B cell (primary cell): ENCODE results near the gene MYLK4. TPM values are rescaled to one million over a fixed set of nuclear protein-coding genes. Genes with fewer than 3 reads are reported as not detected.
A peak's percentile ranks its signal among the peaks of the same experiment; 100 is the strongest.

Experiments used
- ATAC-seq: fragments of 200-7000 bp; cut with Tn5 transposase; one replicate; pipeline ENCODE4 v1.10.0; 2021; ENCODE audit warnings: low read depth, mild to moderate bottlenecking, moderate number of reproducible peaks, moderate library complexity
- CTCF ChIA-PET: fragments of 350-600 bp; sonication (Branson Sonifier 250); formaldehyde crosslinking; loops from one replicate; lab custom pipeline; 2021; ENCODE audit warnings: antibody characterized with exemption, inconsistent platforms; lab: Charles Lee
- POLR2A ChIA-PET: fragments of 350-600 bp; sonication (Branson Sonifier 250); formaldehyde crosslinking; loops from one replicate; lab custom pipeline; 2021; ENCODE audit warnings: antibody characterized with exemption; lab: Charles Lee
- DNase-seq: peaks from one replicate; pipeline ENCODE4 v3.0.0; 2013
- H2AFZ ChIP-seq: 2 replicates; pipeline ENCODE4 v1.6.1; 2012; ENCODE audit warnings: mild to moderate bottlenecking, low read depth, low read length; ENCODE audit not compliant: insufficient read depth, poor library complexity, severe bottlenecking
- H3K27ac ChIP-seq, 2 donors: 1 replicate in 1 of 2; 2 replicates in 1 of 2; pipeline ENCODE4 v1.5.1; 2012 to 2013; ENCODE audit warnings: low read length in 2 of 2, mild to moderate bottlenecking in 2 of 2, moderate library complexity in 1 of 2
- H3K27me3 ChIP-seq, 4 experiments: fragments of 200-600 bp in 1 of 4; sonication (generic) in 1 of 4; replicated peaks in 1 of 4; 1 replicate in 2 of 4; 2 replicates in 2 of 4; pipeline versions ENCODE4 v1.6.1 to v1.7.0; 2013 to 2016; ENCODE audit warnings: low read length in 3 of 4, mild to moderate bottlenecking in 2 of 4, mixed read lengths in 1 of 4, moderate library complexity in 1 of 4; ENCODE audit not compliant: insufficient read depth in 4 of 4, control insufficient read depth in 3 of 4; ENCODE audit errors: control extremely low read depth in 1 of 4
- H3K36me3 ChIP-seq, 2 experiments: replicated peaks in 1 of 2; 1 replicate in 1 of 2; 2 replicates in 1 of 2; pipeline versions ENCODE4 v1.6.1 to v1.7.1; 2013; ENCODE audit warnings: low read length in 1 of 2; ENCODE audit not compliant: insufficient read depth in 2 of 2, control insufficient read depth in 1 of 2; ENCODE audit errors: control extremely low read depth in 1 of 2, extremely low read depth in 1 of 2
- H3K4me1 ChIP-seq, 2 donors: fragments of 200-600 bp in 1 of 2; sonication (generic) in 1 of 2; 1 replicate in 1 of 2; 2 replicates in 1 of 2; pipeline versions ENCODE4 v1.5.1 to v1.6.1; 2013 to 2017; ENCODE audit warnings: low read length in 2 of 2; ENCODE audit not compliant: control insufficient read depth in 2 of 2, insufficient read depth in 2 of 2
- H3K4me2 ChIP-seq: replicated peaks from 2 replicates; pipeline ENCODE3; 2012; ENCODE audit warnings: mild to moderate bottlenecking, low read depth, low read length; ENCODE audit not compliant: poor library complexity, severe bottlenecking
- H3K4me3 ChIP-seq, 5 experiments: fragments of 200-600 bp in 1 of 5; sonication (generic) in 1 of 5; 1 replicate in 3 of 5; 2 replicates in 2 of 5; pipeline versions ENCODE4 v1.5.1 to v1.7.0; 2011 to 2016; ENCODE audit warnings: low read length in 4 of 5, mild to moderate bottlenecking in 4 of 5, low read depth in 2 of 5, control low read depth in 1 of 5, moderate library complexity in 1 of 5; ENCODE audit not compliant: insufficient read depth in 1 of 5; ENCODE audit errors: control extremely low read depth in 1 of 5, extremely low read depth in 1 of 5
- H3K79me2 ChIP-seq: fragments of 200-600 bp; sonication (generic); one replicate; pipeline ENCODE4 v1.6.0; 2016; ENCODE audit warnings: low read length; ENCODE audit not compliant: control insufficient read depth, insufficient read depth
- H3K9ac ChIP-seq: fragments of 200-600 bp; sonication (generic); 2 replicates; pipeline ENCODE4 v1.6.1; 2017; ENCODE audit warnings: mild to moderate bottlenecking, low read length, moderate library complexity
- H3K9me3 ChIP-seq, 3 donors: one replicate each; pipeline versions ENCODE4 v1.6.1 to v1.7.1; 2013; ENCODE audit warnings: low read length in 2 of 3; ENCODE audit not compliant: control insufficient read depth in 2 of 3, insufficient read depth in 1 of 3; ENCODE audit errors: control extremely low read depth in 1 of 3
- H4K20me1 ChIP-seq: 2 replicates; pipeline ENCODE4 v1.6.0; 2012; ENCODE audit warnings: mild to moderate bottlenecking, low read length; ENCODE audit not compliant: insufficient read depth, control insufficient read depth, poor library complexity, severe bottlenecking
- H3K27ac Mint-ChIP-seq: one replicate; pipeline ENCODE4 v1.8.0; 2021; ENCODE audit warnings: mixed read lengths
- H3K27me3 Mint-ChIP-seq: one replicate; pipeline ENCODE4 v1.8.0; 2021; ENCODE audit warnings: mixed read lengths
- H3K4me1 Mint-ChIP-seq: one replicate; pipeline ENCODE4 v1.8.0; 2021; ENCODE audit warnings: mixed read lengths
- H3K4me3 Mint-ChIP-seq: one replicate; pipeline ENCODE4 v1.8.0; 2021; ENCODE audit warnings: mixed read lengths
- H3K9me3 Mint-ChIP-seq: one replicate; pipeline ENCODE4 v1.8.0; 2022; ENCODE audit warnings: mixed read lengths; ENCODE audit not compliant: insufficient read depth
- EZH2 ChIP-seq: IDR thresholded peaks from 2 replicates; pipeline ENCODE4 v1.6.1; 2012; ENCODE audit warnings: borderline replicate concordance, low read depth, mild to moderate bottlenecking, moderate library complexity, low read length; ENCODE audit not compliant: insufficient read depth, poor library complexity, severe bottlenecking
- WGBS: methylation state at CpG from one replicate; pipeline ENCODE4 v1.1.5; 2013; ENCODE audit warnings: missing lambda C conversion rate; ENCODE audit not compliant: insufficient coverage; 5-methylcytosine and 5-hydroxymethylcytosine counted together
- intact Hi-C: fragments of 100-400 bp; cut with micrococcal nuclease; formaldehyde crosslinking; loops from one replicate; pipeline ENCODE4 v1.10.0; 2022
- polyA plus RNA-seq: library from polyadenylated mRNA; depleted of rRNA; stranded (reverse); fragments of >200 nt; gene quantifications from 2 replicates; pipeline ENCODE4 v1.2.3, GENCODE V29; 2012
- total RNA-seq, 2 donors: library from RNA; stranded (reverse); fragments of 120-200 nt in 1 of 2; gene quantifications; 1 replicate in 1 of 2; 2 replicates in 1 of 2; pipeline versions ENCODE4 v1.2.3 to v1.2.4, GENCODE V29; 2013 to 2022
- TF ChIP-seq, protein P1 (sequence below): fragments of 200-600 bp; IDR thresholded peaks from one replicate; pipeline ENCODE4 v1.8.0; 2022; ENCODE audit warnings: antibody characterized with exemption, mild to moderate bottlenecking

MYLK4 gene
- total and polyA plus RNA-seq, 2 donors (not counting 1 experiment from before 2014, with no cell fraction given), result 0.51 to 1.2 TPM

DNA sequence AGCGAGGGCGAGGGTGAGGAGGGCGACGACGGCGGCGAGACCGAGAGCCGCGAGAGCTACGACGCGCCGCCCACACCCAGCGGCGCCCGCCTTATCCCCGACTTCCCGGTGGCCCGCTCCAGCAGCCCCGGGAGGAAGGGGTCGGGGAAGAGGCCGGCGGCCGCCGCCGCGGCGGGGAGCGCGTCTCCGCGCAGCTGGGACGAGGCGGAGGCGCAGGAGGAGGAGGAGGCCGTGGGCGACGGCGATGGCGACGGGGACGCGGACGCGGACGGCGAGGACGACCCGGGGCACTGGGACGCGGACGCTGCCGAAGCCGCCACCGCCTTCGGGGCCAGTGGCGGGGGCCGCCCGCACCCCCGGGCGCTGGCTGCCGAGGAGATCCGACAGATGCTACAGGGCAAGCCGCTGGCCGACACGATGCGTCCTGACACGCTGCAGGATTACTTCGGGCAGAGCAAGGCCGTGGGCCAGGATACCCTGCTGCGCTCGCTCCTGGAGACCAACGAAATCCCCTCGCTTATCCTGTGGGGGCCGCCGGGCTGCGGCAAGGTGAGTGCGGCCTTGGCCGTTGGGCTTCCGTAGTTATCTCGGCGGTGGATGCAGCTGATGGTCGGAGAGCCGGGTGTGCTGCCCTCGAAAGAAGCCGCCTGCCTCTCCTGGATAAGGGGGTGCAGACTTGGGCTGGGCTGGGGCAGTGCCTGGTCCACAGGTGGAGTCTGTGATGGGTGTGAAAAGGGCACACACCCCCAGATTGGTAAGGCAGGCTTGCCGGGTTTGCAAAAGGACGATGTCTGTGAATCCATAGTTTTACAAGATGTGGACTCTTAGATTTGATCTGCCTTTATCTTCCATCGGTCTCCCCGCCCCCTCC, 15.4 kb upstream of the MYLK4 start:
- intact Hi-C loops, result loop anchor here (1.0 to 10.0 kb wide), 6 partner anchors 25 to 1369 kb away; partner anchors contain the start of genes BPHL, ECI2, PSMG4 and SERPINB1
- no peaks in the 10 kb centered on the region for H3K27me3 Mint-ChIP-seq
- Histone ChIP-seq H3K9me3 (peaks cover 0 to 12% (median 2%) of the 10 kb centered on the region in 3 donors), H3K27me3 (no peaks in the 10 kb centered on the region), H3K9ac (peak overlapping the region; percentile 77), H3K4me1 (peaks cover 25 to 33% of the 10 kb centered on the region in 2 donors), H3K79me2 (peaks cover 50% of the 10 kb centered on the region), H3K27ac (peak overlapping the region in 1 of 2 donors; percentile 67), H2AFZ (peak overlapping the region; percentile 78), H4K20me1 (peaks cover 39% of the 10 kb centered on the region), H3K4me3 (peak overlapping the region; percentile 56 to 90 (median 66)), H3K36me3 (peaks cover 0 to 11% of the 10 kb centered on the region in 2 experiments), H3K4me2 (peak overlapping the region; percentile 96)
- H3K4me3 Mint-ChIP-seq, result peak overlapping the region; percentile 98
- WGBS, result under 1% methylated on average over 87 of the region's 91 CpGs
- H3K27ac Mint-ChIP-seq, result peak overlapping the region; percentile 90
- ChIA-PET CTCF (interaction anchor here (0.7 to 4.8 kb wide), 15 partner anchors 15 to 392 kb away, joined by 3 to 24 read pairs (median 4); partner anchors contain the start of gene MYLK4), POLR2A (interaction anchor here (0.6 to 1.6 kb wide), 6 partner anchors 75 to 298 kb away, joined by 3 to 11 read pairs (median 4); partner anchors contain the start of genes NQO2 and SERPINB1)
- no peaks in the 10 kb centered on the region for H3K9me3 Mint-ChIP-seq
- DNase-seq (peak; percentile 66), ATAC-seq (no peak)
- peaks cover 47% of the 10 kb centered on the region for H3K4me1 Mint-ChIP-seq
- TF ChIP-seq, protein P1, sequence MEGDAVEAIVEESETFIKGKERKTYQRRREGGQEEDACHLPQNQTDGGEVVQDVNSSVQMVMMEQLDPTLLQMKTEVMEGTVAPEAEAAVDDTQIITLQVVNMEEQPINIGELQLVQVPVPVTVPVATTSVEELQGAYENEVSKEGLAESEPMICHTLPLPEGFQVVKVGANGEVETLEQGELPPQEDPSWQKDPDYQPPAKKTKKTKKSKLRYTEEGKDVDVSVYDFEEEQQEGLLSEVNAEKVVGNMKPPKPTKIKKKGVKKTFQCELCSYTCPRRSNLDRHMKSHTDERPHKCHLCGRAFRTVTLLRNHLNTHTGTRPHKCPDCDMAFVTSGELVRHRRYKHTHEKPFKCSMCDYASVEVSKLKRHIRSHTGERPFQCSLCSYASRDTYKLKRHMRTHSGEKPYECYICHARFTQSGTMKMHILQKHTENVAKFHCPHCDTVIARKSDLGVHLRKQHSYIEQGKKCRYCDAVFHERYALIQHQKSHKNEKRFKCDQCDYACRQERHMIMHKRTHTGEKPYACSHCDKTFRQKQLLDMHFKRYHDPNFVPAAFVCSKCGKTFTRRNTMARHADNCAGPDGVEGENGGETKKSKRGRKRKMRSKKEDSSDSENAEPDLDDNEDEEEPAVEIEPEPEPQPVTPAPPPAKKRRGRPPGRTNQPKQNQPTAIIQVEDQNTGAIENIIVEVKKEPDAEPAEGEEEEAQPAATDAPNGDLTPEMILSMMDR, result no peak
- TF ChIP-seq EZH2, result no peak
